SU-DHL-6 (cell line): ENCODE measurements around the gene CHST2.

Source experiments
- CTCF ChIP-seq: fragments of 200-600 bp; sonication (generic); IDR thresholded peaks from one replicate; pipeline ENCODE4 v1.5.1; 2017; ENCODE audit warnings: antibody characterized with exemption, mild to moderate bottlenecking, low read length, moderate library complexity; ENCODE audit not compliant: insufficient read depth, poor library complexity, severe bottlenecking
- EZH2phosphoT487 ChIP-seq: fragments of 200-600 bp; sonication (generic), shearing (Covaris generic); conservative IDR thresholded peaks from 2 replicates; pipeline ENCODE4 v1.6.1; 2018; ENCODE audit warnings: mild to moderate bottlenecking, antibody characterized with exemption, low read length, moderate library complexity, mixed read lengths

GRCh38 chr3:143070977-143071551, 48.5 kb upstream of the CHST2 start:
- TF ChIP-seq CTCF (no peak), EZH2phosphoT487 (no peak)
